K562 (cell line): Measurements from ENCODE around the gene OR2B2. TPM values are rescaled to one million over a fixed set of nuclear protein-coding genes. Genes with fewer than 3 reads are reported as not detected.

ENCODE experiments used
- DLX4 ChIP-seq: fragments of 250-450 bp; sonication (Bioruptor Pico); IDR thresholded peaks from 2 replicates; pipeline ENCODE4 v1.6.1; 2021; ENCODE audit warnings: mild to moderate bottlenecking
- FOSL1 ChIP-seq: fragments of 200-800 bp; sonication (Bioruptor generic); conservative IDR thresholded peaks from 2 replicates; pipeline ENCODE4 v1.6.1; 2016; ENCODE audit warnings: missing genetic modification characterization, missing compliant biosample characterization
- HMGN3 ChIP-seq: IDR thresholded peaks from 2 replicates; pipeline ENCODE4 v1.6.1; 2011; ENCODE audit warnings: borderline replicate concordance, low read depth, mild to moderate bottlenecking, mixed read lengths, low read length; ENCODE audit not compliant: insufficient read length; ENCODE audit errors: extremely low read depth
- MXI1 ChIP-seq: IDR thresholded peaks from 2 replicates; pipeline ENCODE4 v1.6.1; 2011; ENCODE audit warnings: low read depth, mild to moderate bottlenecking, improper control_type of control experiment, low read length
- polyA plus RNA-seq, 8 experiments: library from polyadenylated mRNA; depleted of rRNA in 4 of 8; stranded (reverse) in 5 of 8; unstranded in 3 of 8; fragments of >200 nt; fragmentation: Nextera tagmentation in 2 of 8; fragmentation: Illumina TruSeq in 1 of 8; extraction: Ambion mirVana in 2 of 8; extraction: Trizol in 1 of 8; gene quantifications; 2 replicates each; pipeline versions ENCODE4 v1.2.1 to v1.2.3, GENCODE V29; 2011 to 2014; ENCODE audit warnings: inconsistent platforms in 1 of 8, missing spikeins in 1 of 8
- total RNA-seq, 7 experiments: library from RNA; depleted of rRNA in 6 of 7; stranded (reverse); fragments of >200 nt in 6 of 7; fragmentation: Illumina TruSeq in 2 of 7; extraction: Trizol in 2 of 7; gene quantifications; 2 replicates each; pipeline versions ENCODE4 v1.2.1 to v1.2.3, GENCODE V29; 2011 to 2021; ENCODE audit warnings: low replicate concordance in 1 of 7
- TF ChIP-seq, protein P1 (sequence below): fragments of 200-600 bp; sonication (generic); IDR thresholded peaks from one replicate; pipeline ENCODE4 v1.6.1; 2012; ENCODE audit warnings: mild to moderate bottlenecking, low read depth, low read length, inconsistent platforms
- TF ChIP-seq, protein P2 (sequence below): fragments of 250-450 bp; sonication (Bioruptor Pico); IDR thresholded peaks from 2 replicates; pipeline ENCODE4 v1.4.0; 2020; ENCODE audit warnings: mild to moderate bottlenecking, moderate library complexity
- TF ChIP-seq, protein P3 (sequence below): fragments of 250-450 bp; sonication (Bioruptor Pico); IDR thresholded peaks from 2 replicates; pipeline ENCODE4 v1.9.0; 2021; ENCODE audit warnings: mild to moderate bottlenecking, inconsistent platforms

The OR2B2 gene
- total and polyA plus RNA-seq, 9 of the 15 experiments (the other 6 are each of a cell fraction or from before 2014, with no cell fraction given) = 0.24 TPM; not detected in 8

GRCh38 chr6:27890445-27891319, 21.5 kb downstream of the OR2B2 start (continued):
- TF ChIP-seq DLX4 (CRISPR knock-in tag) (0 out of 2 replicates have a peak, but pooled peaks have one; percentile 48), FOSL1 (tag) (0 out of 2 replicates have a peak, but pooled peaks have one; percentile 40), HMGN3 (peak; percentile 77), MXI1 (no peak)
- TF ChIP-seq, protein P1, sequence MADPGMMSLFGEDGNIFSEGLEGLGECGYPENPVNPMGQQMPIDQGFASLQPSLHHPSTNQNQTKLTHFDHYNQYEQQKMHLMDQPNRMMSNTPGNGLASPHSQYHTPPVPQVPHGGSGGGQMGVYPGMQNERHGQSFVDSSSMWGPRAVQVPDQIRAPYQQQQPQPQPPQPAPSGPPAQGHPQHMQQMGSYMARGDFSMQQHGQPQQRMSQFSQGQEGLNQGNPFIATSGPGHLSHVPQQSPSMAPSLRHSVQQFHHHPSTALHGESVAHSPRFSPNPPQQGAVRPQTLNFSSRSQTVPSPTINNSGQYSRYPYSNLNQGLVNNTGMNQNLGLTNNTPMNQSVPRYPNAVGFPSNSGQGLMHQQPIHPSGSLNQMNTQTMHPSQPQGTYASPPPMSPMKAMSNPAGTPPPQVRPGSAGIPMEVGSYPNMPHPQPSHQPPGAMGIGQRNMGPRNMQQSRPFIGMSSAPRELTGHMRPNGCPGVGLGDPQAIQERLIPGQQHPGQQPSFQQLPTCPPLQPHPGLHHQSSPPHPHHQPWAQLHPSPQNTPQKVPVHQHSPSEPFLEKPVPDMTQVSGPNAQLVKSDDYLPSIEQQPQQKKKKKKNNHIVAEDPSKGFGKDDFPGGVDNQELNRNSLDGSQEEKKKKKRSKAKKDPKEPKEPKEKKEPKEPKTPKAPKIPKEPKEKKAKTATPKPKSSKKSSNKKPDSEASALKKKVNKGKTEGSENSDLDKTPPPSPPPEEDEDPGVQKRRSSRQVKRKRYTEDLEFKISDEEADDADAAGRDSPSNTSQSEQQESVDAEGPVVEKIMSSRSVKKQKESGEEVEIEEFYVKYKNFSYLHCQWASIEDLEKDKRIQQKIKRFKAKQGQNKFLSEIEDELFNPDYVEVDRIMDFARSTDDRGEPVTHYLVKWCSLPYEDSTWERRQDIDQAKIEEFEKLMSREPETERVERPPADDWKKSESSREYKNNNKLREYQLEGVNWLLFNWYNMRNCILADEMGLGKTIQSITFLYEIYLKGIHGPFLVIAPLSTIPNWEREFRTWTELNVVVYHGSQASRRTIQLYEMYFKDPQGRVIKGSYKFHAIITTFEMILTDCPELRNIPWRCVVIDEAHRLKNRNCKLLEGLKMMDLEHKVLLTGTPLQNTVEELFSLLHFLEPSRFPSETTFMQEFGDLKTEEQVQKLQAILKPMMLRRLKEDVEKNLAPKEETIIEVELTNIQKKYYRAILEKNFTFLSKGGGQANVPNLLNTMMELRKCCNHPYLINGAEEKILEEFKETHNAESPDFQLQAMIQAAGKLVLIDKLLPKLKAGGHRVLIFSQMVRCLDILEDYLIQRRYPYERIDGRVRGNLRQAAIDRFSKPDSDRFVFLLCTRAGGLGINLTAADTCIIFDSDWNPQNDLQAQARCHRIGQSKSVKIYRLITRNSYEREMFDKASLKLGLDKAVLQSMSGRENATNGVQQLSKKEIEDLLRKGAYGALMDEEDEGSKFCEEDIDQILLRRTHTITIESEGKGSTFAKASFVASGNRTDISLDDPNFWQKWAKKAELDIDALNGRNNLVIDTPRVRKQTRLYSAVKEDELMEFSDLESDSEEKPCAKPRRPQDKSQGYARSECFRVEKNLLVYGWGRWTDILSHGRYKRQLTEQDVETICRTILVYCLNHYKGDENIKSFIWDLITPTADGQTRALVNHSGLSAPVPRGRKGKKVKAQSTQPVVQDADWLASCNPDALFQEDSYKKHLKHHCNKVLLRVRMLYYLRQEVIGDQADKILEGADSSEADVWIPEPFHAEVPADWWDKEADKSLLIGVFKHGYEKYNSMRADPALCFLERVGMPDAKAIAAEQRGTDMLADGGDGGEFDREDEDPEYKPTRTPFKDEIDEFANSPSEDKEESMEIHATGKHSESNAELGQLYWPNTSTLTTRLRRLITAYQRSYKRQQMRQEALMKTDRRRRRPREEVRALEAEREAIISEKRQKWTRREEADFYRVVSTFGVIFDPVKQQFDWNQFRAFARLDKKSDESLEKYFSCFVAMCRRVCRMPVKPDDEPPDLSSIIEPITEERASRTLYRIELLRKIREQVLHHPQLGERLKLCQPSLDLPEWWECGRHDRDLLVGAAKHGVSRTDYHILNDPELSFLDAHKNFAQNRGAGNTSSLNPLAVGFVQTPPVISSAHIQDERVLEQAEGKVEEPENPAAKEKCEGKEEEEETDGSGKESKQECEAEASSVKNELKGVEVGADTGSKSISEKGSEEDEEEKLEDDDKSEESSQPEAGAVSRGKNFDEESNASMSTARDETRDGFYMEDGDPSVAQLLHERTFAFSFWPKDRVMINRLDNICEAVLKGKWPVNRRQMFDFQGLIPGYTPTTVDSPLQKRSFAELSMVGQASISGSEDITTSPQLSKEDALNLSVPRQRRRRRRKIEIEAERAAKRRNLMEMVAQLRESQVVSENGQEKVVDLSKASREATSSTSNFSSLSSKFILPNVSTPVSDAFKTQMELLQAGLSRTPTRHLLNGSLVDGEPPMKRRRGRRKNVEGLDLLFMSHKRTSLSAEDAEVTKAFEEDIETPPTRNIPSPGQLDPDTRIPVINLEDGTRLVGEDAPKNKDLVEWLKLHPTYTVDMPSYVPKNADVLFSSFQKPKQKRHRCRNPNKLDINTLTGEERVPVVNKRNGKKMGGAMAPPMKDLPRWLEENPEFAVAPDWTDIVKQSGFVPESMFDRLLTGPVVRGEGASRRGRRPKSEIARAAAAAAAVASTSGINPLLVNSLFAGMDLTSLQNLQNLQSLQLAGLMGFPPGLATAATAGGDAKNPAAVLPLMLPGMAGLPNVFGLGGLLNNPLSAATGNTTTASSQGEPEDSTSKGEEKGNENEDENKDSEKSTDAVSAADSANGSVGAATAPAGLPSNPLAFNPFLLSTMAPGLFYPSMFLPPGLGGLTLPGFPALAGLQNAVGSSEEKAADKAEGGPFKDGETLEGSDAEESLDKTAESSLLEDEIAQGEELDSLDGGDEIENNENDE = peak; percentile 77
- TF ChIP-seq, protein P2, sequence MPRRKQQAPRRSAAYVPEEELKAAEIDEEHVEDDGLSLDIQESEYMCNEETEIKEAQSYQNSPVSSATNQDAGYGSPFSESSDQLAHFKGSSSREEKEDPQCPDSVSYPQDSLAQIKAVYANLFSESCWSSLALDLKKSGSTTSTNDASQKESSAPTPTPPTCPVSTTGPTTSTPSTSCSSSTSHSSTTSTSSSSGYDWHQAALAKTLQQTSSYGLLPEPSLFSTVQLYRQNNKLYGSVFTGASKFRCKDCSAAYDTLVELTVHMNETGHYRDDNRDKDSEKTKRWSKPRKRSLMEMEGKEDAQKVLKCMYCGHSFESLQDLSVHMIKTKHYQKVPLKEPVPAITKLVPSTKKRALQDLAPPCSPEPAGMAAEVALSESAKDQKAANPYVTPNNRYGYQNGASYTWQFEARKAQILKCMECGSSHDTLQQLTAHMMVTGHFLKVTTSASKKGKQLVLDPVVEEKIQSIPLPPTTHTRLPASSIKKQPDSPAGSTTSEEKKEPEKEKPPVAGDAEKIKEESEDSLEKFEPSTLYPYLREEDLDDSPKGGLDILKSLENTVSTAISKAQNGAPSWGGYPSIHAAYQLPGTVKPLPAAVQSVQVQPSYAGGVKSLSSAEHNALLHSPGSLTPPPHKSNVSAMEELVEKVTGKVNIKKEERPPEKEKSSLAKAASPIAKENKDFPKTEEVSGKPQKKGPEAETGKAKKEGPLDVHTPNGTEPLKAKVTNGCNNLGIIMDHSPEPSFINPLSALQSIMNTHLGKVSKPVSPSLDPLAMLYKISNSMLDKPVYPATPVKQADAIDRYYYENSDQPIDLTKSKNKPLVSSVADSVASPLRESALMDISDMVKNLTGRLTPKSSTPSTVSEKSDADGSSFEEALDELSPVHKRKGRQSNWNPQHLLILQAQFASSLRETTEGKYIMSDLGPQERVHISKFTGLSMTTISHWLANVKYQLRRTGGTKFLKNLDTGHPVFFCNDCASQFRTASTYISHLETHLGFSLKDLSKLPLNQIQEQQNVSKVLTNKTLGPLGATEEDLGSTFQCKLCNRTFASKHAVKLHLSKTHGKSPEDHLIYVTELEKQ = no peak
- TF ChIP-seq, protein P3, sequence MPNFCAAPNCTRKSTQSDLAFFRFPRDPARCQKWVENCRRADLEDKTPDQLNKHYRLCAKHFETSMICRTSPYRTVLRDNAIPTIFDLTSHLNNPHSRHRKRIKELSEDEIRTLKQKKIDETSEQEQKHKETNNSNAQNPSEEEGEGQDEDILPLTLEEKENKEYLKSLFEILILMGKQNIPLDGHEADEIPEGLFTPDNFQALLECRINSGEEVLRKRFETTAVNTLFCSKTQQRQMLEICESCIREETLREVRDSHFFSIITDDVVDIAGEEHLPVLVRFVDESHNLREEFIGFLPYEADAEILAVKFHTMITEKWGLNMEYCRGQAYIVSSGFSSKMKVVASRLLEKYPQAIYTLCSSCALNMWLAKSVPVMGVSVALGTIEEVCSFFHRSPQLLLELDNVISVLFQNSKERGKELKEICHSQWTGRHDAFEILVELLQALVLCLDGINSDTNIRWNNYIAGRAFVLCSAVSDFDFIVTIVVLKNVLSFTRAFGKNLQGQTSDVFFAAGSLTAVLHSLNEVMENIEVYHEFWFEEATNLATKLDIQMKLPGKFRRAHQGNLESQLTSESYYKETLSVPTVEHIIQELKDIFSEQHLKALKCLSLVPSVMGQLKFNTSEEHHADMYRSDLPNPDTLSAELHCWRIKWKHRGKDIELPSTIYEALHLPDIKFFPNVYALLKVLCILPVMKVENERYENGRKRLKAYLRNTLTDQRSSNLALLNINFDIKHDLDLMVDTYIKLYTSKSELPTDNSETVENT (CRISPR knock-in tag) = peak; percentile 92
